ENCODE measurements around the gene ARL13A. TPM values are rescaled to one million over a fixed set of nuclear protein-coding genes. Genes with fewer than 3 reads are reported as not detected.

ARL13A gene
- total and polyA plus RNA-seq, 2 of the 8 experiments (the other 6 are each of a cell fraction or from before 2014, with no cell fraction given), result not detected

DNA sequence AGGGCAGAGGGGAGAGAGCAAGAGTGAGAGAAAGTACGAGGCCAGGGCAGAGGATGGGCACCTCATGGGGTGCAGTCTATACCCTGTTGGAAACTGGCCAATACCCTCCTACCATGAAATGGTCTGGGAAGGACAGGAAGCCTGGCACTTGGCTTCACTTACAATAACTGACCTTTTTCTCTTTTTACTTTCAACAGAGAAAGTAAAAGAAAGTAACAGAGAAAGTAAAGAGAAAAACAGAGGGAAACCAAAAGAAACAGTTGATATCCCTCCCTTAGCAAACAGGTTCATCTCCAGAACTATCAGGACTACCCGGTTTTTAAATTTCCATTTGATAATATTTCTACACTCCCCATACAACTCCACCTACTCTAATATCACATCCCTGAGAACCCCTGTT, 20.6 kb downstream of the ARL13A start:
- no peaks in the 10 kb centered on the region for H3K9me3 ChIP-seq (ENCODE audit: insufficient read depth in 2 of 2, low read depth in 1 of 2, low read length in 1 of 2)
- H4K8ac ChIP-seq (ENCODE audit: extremely low read depth, insufficient read depth, low read length), result no peak overlapping the region
- no peaks in the 10 kb centered on the region for H3K23me2 ChIP-seq (ENCODE audit: low read depth, low read length)
- H3K4me2 ChIP-seq (ENCODE audit: insufficient read depth in 1 of 2, low read depth in 2 of 2, low read length in 2 of 2), result no peak overlapping the region
- H2AFZ ChIP-seq (ENCODE audit: low read length), result no peak overlapping the region
- H3K36me3 ChIP-seq (ENCODE audit: control insufficient read depth in 2 of 4, insufficient read depth in 4 of 4, low read length in 3 of 4), result no peaks in the 10 kb centered on the region
- no peaks in the 10 kb centered on the region for H3K27me3 ChIP-seq (replicated peaks in 1 of 4; ENCODE audit: control insufficient read depth in 3 of 4, extremely low read depth in 1 of 4, insufficient read depth in 3 of 4, low read length in 3 of 4)
- H3K4ac ChIP-seq (replicated peaks; ENCODE audit: insufficient read length, low read depth, low read length), result no peak overlapping the region
- H2BK20ac ChIP-seq (ENCODE audit: low read length), result no peak overlapping the region
- POLR2A ChIA-PET (ENCODE audit: partially characterized antibody), result no interaction called here
- H3K9ac ChIP-seq (replicated peaks in 1 of 4; ENCODE audit: extremely low read depth in 1 of 4, low read depth in 3 of 4, low read length in 3 of 4), result no peak overlapping the region
- H2AK5ac ChIP-seq (ENCODE audit: low read depth, low read length), result no peak overlapping the region
- no peak overlapping the region for H2BK5ac ChIP-seq (ENCODE audit: low read depth, low read length)
- H3K18ac ChIP-seq (ENCODE audit: extremely low read depth, low read length), result no peak overlapping the region
- H3K79me1 ChIP-seq (ENCODE audit: low read depth, low read length), result no peaks in the 10 kb centered on the region
- H2BK15ac ChIP-seq (ENCODE audit: low read length), result no peak overlapping the region
- no peak overlapping the region for H2BK120ac ChIP-seq (replicated peaks; ENCODE audit: low read depth, low read length)
- CTCF ChIA-PET (ENCODE audit: partially characterized antibody), result no interaction called here
- H3K4me3 ChIP-seq (ENCODE audit: extremely low read depth in 1 of 4, insufficient read depth in 2 of 4, low read depth in 3 of 4, low read length in 4 of 4), result no peak overlapping the region
- H3K14ac ChIP-seq (ENCODE audit: insufficient read length), result no peak overlapping the region
- 92% methylated on average over 2 of the region's 2 CpGs; no CpG with 5 or more reads in 1 of the 2 experiments for WGBS, 2 experiments (ENCODE audit: extremely low coverage in 1 of 2, insufficient coverage in 1 of 2, insufficient read length in 1 of 2, insufficient replicate concordance in 2 of 2, low coverage in 1 of 2, low lambda C conversion rate in 2 of 2, missing lambda C conversion rate in 1 of 2)
- H3K79me2 ChIP-seq (ENCODE audit: control insufficient read depth in 1 of 2, insufficient read depth in 2 of 2, low read length in 2 of 2), result no peaks in the 10 kb centered on the region
- H3K56ac ChIP-seq (replicated peaks; ENCODE audit: insufficient read length, low read depth, low read length), result no peak overlapping the region
- no peak overlapping the region for H3K23ac ChIP-seq (ENCODE audit: insufficient read length)
- no peaks in the 10 kb centered on the region for H4K20me1 ChIP-seq (replicated peaks in 1 of 2; ENCODE audit: control insufficient read depth in 1 of 2, insufficient read depth in 2 of 2, low read length in 2 of 2)
- no peak overlapping the region for H2BK12ac ChIP-seq (ENCODE audit: low read depth, low read length)
- FAIRE-seq (no peak), DNase-seq (ENCODE audit: low read depth in 1 of 2, low spot score in 2 of 2) (no peak)
- no peak overlapping the region for H4K5ac ChIP-seq (ENCODE audit: insufficient read length, low read depth, low read length)
- no peaks in the 10 kb centered on the region for H3K4me1 ChIP-seq (replicated peaks in 1 of 4; ENCODE audit: control insufficient read depth in 3 of 4, insufficient read depth in 4 of 4, low read length in 3 of 4)
- H4K91ac ChIP-seq (replicated peaks; ENCODE audit: insufficient read length, low read length), result no peak overlapping the region
- H3K27ac ChIP-seq (ENCODE audit: low read depth, low read length), result no peak overlapping the region
- TF ChIP-seq BRCA1 (IDR thresholded peaks at IDR 0.05; ENCODE audit: low read depth, low read length) (no peak), EZH2 (IDR thresholded peaks at IDR 0.05; ENCODE audit: low read depth, low read length, severe bottlenecking) (no peak), POU5F1 (IDR thresholded peaks at IDR 0.05; ENCODE audit: low read depth, low read length) (no peak), TEAD4 (IDR thresholded peaks at IDR 0.05; ENCODE audit: low read depth, low read length) (no peak), CBX8 (IDR thresholded peaks at IDR 0.05; ENCODE audit: borderline replicate concordance, low read depth, low read length) (no peak), NANOG (IDR thresholded peaks at IDR 0.05; ENCODE audit: insufficient read depth, low read depth, low read length, poor library complexity, severe bottlenecking) (no peak), GABPA (IDR thresholded peaks at IDR 0.05; ENCODE audit: borderline replicate concordance, insufficient read depth, low read length) (no peak), BACH1 (IDR thresholded peaks at IDR 0.05; ENCODE audit: low read length) (no peak), KDM1A (IDR thresholded peaks at IDR 0.05; ENCODE audit: borderline replicate concordance, low read length) (no peak), HDAC2 (IDR thresholded peaks at IDR 0.05; ENCODE audit: borderline replicate concordance in 1 of 2, low read depth in 2 of 2, low read length in 2 of 2) (no peak), MAFK (IDR thresholded peaks at IDR 0.05; ENCODE audit: low read depth, low read length) (no peak), RAD21 (IDR thresholded peaks at IDR 0.05 in 1 of 2, conservative IDR thresholded peaks at IDR 0.05 in 1 of 2; ENCODE audit: low read depth in 2 of 2, low read length in 2 of 2) (no peak)
- TF ChIP-seq, protein P1, sequence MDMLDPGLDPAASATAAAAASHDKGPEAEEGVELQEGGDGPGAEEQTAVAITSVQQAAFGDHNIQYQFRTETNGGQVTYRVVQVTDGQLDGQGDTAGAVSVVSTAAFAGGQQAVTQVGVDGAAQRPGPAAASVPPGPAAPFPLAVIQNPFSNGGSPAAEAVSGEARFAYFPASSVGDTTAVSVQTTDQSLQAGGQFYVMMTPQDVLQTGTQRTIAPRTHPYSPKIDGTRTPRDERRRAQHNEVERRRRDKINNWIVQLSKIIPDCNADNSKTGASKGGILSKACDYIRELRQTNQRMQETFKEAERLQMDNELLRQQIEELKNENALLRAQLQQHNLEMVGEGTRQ (IDR thresholded peaks at IDR 0.05; ENCODE audit: low read length), result no peak

Data from H1 (cell line).